ENCODE measurements around the gene SCP2.

Gene SCP2

GRCh38 chr1:53080041-53080440 is 153.0 kb downstream of the SCP2 start:
- Histone ChIP-seq H3K9ac (ENCODE audit: low read length) (no peak overlapping the region), H3F3A (ENCODE audit: insufficient read depth, low read length) (no peaks in the 10 kb centered on the region), H3K79me2 (ENCODE audit: insufficient read depth, low read length) (no peaks in the 10 kb centered on the region), H2AFZ (ENCODE audit: low read length) (no peak overlapping the region), H3K27ac (ENCODE audit: low read depth, low read length, poor library complexity, severe bottlenecking) (no peak overlapping the region), H3K36me3 (ENCODE audit: insufficient read depth, low read length) (no peaks in the 10 kb centered on the region), H3K27me3 (ENCODE audit: insufficient read depth, low read length) (peaks cover 4% of the 10 kb centered on the region), H3K9me2 (ENCODE audit: low read depth, low read length) (no peaks in the 10 kb centered on the region), H3K9me3 (ENCODE audit: low read length) (no peaks in the 10 kb centered on the region), H3K4me1 (ENCODE audit: insufficient read depth, low read length, severe bottlenecking) (no peaks in the 10 kb centered on the region), H4K20me1 (ENCODE audit: insufficient read depth, low read length) (no peaks in the 10 kb centered on the region), H3K4me3 (ENCODE audit: low read depth, low read length, poor library complexity, severe bottlenecking) (no peak overlapping the region), H3K4me2 (ENCODE audit: low read length) (no peak overlapping the region)
- no peak for TF ChIP-seq CTCF (IDR thresholded peaks at IDR 0.05; ENCODE audit: low read length)
- no peak for TF ChIP-seq EZH2 (IDR thresholded peaks at IDR 0.05; ENCODE audit: borderline replicate concordance, low read length)

GRCh38 chr1:53080769-53081168 is 153.7 kb downstream of the SCP2 start:
- H3K4me3 ChIP-seq (ENCODE audit: low read depth, low read length, poor library complexity, severe bottlenecking), result no peak overlapping the region
- H3K4me1 ChIP-seq (ENCODE audit: insufficient read depth, low read length, severe bottlenecking), result no peaks in the 10 kb centered on the region
- H2AFZ ChIP-seq (ENCODE audit: low read length), result no peak overlapping the region
- no peak overlapping the region for H3K9ac ChIP-seq (ENCODE audit: low read length)
- H3K36me3 ChIP-seq (ENCODE audit: insufficient read depth, low read length), result no peaks in the 10 kb centered on the region
- no peaks in the 10 kb centered on the region for H3K9me2 ChIP-seq (ENCODE audit: low read depth, low read length)
- peaks cover 4% of the 10 kb centered on the region for H3K27me3 ChIP-seq (ENCODE audit: insufficient read depth, low read length)
- H3K79me2 ChIP-seq (ENCODE audit: insufficient read depth, low read length), result no peaks in the 10 kb centered on the region
- no peak overlapping the region for H3K27ac ChIP-seq (ENCODE audit: low read depth, low read length, poor library complexity, severe bottlenecking)
- H4K20me1 ChIP-seq (ENCODE audit: insufficient read depth, low read length), result no peaks in the 10 kb centered on the region
- no peak overlapping the region for H3K4me2 ChIP-seq (ENCODE audit: low read length)
- TF ChIP-seq CTCF (IDR thresholded peaks at IDR 0.05; ENCODE audit: low read length), result no peak
- no peak for TF ChIP-seq EZH2 (IDR thresholded peaks at IDR 0.05; ENCODE audit: borderline replicate concordance, low read length)
- no peaks in the 10 kb centered on the region for H3F3A ChIP-seq (ENCODE audit: insufficient read depth, low read length)
- H3K9me3 ChIP-seq (ENCODE audit: low read length), result no peaks in the 10 kb centered on the region

- no peaks in the 10 kb centered on the region for H3K79me2 ChIP-seq (ENCODE audit: insufficient read depth, low read length)
Measured at GRCh38 chr1:53081384-53082066, 154.4 kb downstream of the SCP2 start.

More at GRCh38 chr1:53081384-53082066, 154.4 kb downstream of the SCP2 start:
- Histone ChIP-seq H3K4me3 (ENCODE audit: low read depth, low read length, poor library complexity, severe bottlenecking) (no peak overlapping the region), H3K9me2 (ENCODE audit: low read depth, low read length) (no peaks in the 10 kb centered on the region), H2AFZ (ENCODE audit: low read length) (no peak overlapping the region), H3K4me2 (ENCODE audit: low read length) (no peak overlapping the region), H3K27me3 (ENCODE audit: insufficient read depth, low read length) (peaks cover 4% of the 10 kb centered on the region), H3K9ac (ENCODE audit: low read length) (no peak overlapping the region), H3K27ac (ENCODE audit: low read depth, low read length, poor library complexity, severe bottlenecking) (no peak overlapping the region), H3K36me3 (ENCODE audit: insufficient read depth, low read length) (no peaks in the 10 kb centered on the region), H3K4me1 (ENCODE audit: insufficient read depth, low read length, severe bottlenecking) (no peaks in the 10 kb centered on the region), H4K20me1 (ENCODE audit: insufficient read depth, low read length) (no peaks in the 10 kb centered on the region), H3K9me3 (ENCODE audit: low read length) (no peaks in the 10 kb centered on the region), H3F3A (ENCODE audit: insufficient read depth, low read length) (no peaks in the 10 kb centered on the region)
- TF ChIP-seq EZH2 (IDR thresholded peaks at IDR 0.05; ENCODE audit: borderline replicate concordance, low read length) (no peak), CTCF (IDR thresholded peaks at IDR 0.05; ENCODE audit: low read length) (no peak)
